Measurements from ENCODE around the gene TBC1D22A.

Gene TBC1D22A

DNA sequence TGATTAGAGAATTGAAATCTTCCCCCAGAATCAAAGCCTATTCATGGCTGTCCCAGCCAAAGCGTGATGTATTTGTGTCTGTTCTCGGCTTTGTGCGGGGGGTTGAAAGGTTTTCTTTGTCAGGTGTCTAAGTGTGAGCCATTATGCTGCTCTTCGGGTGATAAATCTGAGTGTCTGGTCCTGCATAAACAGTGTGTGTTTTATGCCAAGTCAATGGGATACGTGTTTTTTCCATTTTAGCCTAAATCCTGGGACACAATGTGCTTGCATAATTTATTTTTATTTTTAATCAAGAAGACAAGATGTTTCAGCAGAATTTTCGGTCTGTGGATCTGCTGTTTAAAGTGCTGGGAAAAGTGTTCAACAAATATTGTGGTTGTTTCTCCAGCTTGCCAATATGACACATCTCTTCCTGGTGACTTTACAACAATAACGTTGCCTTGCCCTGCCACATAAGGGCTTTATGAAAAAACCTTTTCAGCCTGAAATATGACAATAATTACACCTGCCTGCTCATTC, 267.8 kb downstream of the TBC1D22A start:
- peak in 1 of 42 donors; percentile 9 for DNase-seq
- intact Hi-C loops (cut with DNase I), result no loop called here

DNA sequence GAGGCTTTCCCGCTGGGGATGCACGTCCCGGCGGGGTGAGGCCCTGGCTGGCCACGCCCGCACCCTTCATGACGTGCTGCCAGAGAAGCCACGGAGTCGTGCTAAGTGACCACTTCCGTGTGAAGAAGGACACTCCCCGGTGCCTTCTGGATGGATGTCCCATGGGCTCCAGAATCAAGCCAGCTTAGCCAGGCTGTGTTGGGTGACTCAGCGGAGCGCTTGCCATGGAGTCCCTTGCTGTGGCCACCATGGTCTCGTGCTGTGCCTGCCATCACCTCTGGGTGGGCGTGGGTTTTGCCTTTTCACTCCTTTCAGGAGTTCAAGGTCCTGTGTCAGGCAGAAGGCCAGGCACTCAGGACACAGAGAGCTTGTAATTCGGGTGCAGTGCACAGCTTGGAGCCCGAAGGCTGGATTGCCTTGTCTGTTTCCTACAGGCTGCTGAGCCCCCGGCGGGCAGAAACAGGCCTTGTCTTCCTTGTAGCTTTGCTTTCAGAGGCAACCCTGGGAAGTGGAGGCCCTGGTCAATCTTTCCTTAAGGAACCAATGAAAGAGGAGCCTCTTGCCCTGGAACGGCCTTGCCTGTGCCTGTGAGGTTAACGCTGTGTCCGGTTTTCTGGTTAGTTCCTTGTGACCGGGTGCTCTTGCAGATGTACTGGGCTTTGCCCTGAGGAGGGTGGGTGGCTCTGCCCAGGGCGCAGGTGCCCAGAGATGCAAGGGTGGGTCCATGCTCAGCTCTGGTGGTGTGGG, 268.6 kb downstream of the TBC1D22A start:
- DNase-seq, result no peak
- intact Hi-C loops (cut with DNase I), result no loop called here

- intact Hi-C loops (cut with DNase I), result no loop called here
- no peak for DNase-seq
Observed at GRCh38 chr22:47031628-47031915, 269.1 kb downstream of the TBC1D22A start.

- DNase-seq, result no peak
- intact Hi-C loops (cut with DNase I), result no loop called here
Observed at GRCh38 chr22:47032091-47032943, 269.9 kb downstream of the TBC1D22A start.

DNA sequence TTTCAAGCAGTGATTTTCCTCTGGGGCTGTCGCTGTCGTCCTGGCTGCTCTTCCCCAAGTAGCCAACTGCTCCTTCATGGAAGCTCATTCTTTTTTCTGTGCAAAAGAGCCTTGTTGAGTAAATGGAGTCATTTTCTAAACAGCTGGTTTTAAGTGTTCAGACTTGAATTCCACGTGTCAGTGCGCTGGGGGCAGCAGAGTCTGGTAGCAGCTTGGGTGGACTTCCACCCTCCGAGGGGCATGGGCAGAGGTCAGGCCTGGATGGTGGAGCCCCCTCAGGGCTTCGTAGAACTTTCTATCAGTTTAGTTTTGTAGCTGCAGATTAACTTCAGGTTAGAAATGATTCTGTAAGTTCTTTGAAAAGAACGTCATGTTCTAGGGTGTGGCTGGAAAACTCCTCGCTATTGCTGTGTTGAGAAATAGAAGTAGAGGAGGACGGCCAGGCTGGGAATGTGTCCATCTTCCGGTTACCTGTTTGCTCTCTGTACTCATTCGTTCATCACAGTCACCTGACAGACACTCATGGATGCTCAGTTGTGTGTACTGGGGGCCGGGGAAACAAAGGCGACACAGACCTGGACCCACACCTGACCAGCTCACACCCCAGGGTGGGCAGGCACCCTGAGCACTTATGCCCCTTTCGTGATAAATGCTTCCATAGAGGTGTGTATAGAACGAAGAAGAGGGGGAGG, 270.7 kb downstream of the TBC1D22A start:
- intact Hi-C loops (cut with DNase I), result no loop called here
- DNase-seq, result no peak

- intact Hi-C loops (cut with DNase I), result no loop called here
Observed at GRCh38 chr22:47033648-47034000, 271.2 kb downstream of the TBC1D22A start.

DNA sequence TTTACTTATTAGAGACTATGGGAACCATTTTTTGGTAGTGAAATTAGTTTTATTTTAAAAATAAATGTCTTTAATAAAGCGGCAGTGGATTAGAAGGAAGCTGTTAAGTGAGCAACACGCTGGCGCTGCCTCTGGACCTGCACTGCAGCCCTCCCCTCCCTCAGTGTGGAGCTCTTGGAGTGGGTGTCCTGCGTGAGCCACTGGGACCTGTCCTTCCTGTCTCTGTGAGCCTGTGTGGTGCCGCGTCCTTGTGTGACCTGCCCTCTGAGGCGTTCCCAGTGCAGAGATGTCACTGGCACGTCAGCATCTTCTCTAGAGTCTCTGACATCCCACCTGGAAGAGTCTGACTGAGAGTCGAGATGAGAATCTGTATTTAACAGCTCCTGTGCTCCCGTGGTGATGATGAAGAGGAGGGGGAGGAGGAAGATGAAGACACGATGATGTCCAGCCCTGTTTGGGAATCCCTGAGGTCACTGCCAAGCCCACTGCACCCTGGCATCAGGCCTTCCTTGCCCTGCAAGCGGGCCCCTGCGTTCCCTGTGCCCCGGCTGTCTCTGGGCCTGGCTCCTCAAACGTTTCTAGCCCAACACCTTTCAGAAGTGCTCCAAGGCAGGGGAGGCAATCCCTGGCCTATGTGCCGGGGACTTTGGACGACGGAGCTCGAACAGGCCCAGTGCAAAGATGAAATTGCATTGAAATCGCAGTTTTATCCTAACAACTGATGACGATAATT, 271.8 kb downstream of the TBC1D22A start:
- no peak for DNase-seq
- intact Hi-C loops (cut with DNase I), result no loop called here

More at GRCh38 chr22:47033648-47034000, 271.2 kb downstream of the TBC1D22A start:
- no peak for DNase-seq

DNA sequence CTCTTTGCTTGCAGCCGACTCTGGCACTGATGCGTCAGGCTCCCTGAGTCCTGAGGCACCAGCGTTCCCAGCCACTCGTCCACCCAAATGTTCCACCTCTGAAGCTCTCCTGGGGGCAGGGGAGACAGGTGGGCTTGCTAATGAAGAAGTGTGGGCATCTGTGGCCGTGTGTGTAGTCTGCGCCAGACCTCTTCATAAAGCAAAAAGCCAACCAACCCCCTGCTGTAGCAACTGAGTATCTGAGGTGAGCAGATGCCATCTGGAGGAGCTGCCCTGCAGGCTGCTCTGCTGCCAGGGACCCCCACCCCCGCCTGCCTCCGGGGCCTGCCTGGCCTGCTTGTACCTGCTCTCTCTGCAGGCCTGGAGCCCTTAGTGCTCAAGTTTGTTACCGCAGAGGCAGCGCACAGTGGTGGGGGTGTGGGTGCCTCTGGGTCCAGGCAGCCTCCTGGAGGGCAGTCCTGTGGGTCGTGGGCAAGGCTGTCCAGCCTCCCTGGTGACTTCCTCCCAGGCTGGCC, 272.5 kb downstream of the TBC1D22A start:
- no peak for DNase-seq
- intact Hi-C loops (cut with DNase I), result no loop called here

DNA sequence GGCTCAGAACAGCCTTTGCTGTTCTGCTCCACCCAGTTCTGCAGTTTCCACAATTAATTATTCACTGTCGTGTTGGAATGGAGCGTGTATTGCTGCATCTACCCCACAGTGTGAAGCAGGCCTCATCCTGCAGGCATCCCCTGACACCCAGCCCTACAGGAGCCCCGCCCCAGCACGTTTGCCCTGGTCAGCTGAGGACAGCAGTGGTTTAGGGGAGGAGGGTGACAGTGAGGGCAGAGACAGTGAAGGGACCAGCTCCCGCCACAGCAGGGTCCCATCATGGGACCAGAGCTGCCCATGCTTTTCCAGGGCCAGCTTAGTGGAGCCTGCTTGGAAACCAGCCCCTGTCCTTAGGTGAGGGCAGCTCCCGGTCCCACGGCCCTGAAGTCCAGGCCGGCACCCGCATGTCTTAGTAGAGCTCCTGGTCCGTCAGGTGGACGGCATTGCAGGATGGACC, 273.0 kb downstream of the TBC1D22A start:
- no peak for DNase-seq
- intact Hi-C loops (cut with DNase I), result no loop called here

DNA sequence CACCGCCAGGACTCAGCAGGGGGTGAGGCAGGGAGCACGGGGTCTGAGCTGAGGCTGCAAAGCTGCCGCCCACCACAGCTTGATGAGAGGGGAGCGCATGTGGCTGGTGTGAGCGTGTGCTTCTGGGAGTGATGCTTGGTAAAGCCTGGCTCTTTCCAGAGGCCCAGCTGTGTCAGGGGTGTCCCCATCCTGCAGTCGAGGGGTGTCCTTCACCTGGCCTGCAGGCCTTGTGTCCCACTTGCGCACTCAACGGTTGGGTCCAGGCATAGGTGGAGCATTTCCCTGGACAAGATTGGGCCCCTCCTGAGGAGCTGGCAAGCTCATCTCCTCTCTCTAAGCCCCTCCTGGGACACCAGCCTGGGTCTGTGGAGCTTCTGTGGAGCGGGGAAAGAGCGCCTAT, 273.9 kb downstream of the TBC1D22A start:
- intact Hi-C loops (cut with DNase I), result no loop called here
- no peak for DNase-seq

DNA sequence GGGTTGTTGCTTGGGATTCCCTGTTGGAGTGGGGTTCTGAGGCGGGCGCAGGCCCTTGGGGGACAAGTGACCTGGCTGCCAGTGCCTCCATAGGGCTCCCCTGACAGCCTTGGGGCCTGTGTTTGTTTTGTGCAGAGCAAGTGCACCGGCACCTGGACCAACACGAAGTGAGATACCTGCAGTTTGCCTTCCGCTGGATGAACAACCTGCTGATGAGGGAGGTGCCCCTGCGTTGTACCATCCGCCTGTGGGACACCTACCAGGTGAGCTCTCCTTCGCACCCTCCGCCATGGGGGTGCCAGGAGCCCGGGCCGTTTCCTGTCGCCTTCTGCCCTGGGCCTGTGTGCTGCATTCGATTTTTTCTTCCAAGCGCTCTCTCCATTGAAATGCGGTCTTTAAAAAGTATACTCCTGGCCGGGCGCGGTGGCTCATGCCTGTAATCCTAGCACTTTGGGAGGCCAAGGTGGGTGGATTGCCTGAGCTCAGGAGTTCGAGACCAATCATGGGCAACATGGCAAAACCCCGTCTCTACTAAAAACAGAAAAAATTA, 274.6 kb downstream of the TBC1D22A start:
- DNase-seq, result no peak
- intact Hi-C loops (cut with DNase I), result no loop called here

- DNase-seq, result no peak
- intact Hi-C loops (cut with DNase I), result no loop called here
Observed at GRCh38 chr22:47038206-47038835, 275.9 kb downstream of the TBC1D22A start.

DNA sequence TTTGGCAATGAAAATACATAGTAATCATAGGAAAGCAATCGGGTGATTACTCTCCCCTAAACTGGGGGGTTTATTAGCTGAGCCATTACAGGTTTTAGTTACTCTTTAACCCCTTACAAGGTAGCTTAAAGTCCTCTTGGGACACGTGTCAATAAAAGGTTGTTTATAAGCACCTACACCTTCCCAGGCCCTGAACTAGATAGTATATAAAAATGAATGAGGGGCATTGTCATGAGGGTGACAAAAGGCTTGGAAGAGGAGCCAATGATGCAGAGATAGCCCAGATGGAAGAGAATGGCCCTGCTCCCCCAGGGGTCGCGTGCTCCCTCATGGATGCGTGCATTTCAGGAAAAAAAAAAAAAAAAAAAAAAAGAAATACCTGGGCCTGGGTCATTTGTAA, 276.9 kb downstream of the TBC1D22A start:
- no peak for DNase-seq
- intact Hi-C loops (cut with DNase I), result no loop called here

GRCh38 chr22:47040486-47041270, 278.2 kb downstream of the TBC1D22A start:
- DNase-seq, result no peak
- intact Hi-C loops (cut with DNase I), result no loop called here

DNA sequence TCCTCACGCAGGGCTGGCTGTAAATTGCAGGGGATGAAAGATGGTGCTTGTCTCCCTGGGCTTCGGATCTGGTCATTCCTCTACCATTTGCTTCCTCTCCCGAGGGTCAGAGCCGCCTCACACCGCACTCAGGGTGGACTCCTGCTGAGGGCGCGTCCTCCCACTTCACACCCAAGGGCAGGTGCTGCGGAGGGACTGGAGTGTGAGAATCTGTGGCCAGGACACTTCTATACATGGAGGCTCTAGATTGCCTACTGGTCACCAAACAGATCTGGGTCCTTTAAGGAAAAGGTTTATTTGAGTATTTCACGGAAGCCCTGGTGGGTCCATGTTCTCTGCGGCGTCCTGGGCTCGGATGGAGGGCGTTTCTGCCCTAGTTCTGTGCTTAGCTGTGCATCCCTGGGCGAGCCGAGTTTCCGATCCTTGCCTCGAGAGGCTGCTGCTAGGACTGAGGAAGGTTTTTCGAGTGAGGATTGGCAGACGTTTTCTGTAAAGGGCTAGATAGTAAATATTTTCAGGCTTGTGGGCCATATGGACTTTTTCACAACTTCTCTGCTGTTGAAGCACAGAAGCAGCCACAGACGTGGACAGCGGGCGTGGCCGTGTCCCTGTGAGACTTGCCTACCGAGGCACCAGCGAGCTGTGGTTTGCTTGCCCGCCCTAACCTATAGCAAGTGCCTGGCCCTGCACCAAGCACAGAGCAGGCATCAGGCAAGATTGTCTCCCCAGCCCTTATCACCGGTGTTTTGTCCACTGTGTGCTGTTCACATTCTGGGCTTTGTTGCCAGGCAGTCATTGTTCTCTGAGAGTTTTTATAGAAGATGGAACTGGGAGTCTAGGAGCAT, 279.0 kb downstream of the TBC1D22A start:
- no peak for DNase-seq
- intact Hi-C loops (cut with DNase I), result no loop called here

DNA sequence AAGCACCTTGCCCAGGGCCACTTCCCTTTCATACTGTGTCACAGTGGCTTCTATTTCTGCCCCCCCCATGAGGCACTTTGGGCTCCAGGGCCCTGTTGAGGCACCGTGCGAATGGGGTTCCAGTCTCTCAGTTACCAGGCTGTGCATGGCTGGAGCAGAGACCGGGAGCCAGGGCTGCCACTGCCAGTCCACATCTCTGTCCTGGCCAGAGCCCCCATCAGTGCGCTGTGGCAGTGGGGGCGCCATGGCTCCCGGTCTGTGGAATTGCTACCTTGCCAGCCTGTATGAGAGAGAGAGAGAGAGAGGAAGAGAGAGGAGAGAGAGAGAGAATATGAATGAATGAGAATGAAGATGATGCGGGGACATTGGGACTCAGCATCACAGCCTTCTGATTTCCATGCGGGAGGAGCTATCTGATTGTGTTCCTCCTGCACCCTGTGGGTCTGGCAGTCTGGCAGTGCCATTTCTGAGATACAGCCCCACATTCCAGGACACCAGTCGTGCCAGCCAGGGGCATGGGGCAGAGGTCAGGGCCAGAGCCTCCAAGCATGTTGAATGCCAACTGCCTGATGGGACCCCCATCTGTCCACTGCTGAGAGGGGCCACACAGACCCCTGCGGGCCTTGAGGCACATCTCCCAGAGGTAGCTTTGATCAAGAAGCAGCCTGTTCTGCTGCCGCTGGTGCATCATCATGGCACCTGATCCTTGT, 279.8 kb downstream of the TBC1D22A start:
- no peak for DNase-seq
- intact Hi-C loops (cut with DNase I), result no loop called here

All from head of caudate nucleus (tissue), 42 donors.